ENCODE measurements around the gene IGF1. TPM values are rescaled to one million over a fixed set of nuclear protein-coding genes. Genes with fewer than 3 reads are reported as not detected.
A peak's percentile ranks its signal among the peaks of the same experiment; 100 is the strongest.

IGF1 gene
- polyA plus RNA-seq, 4 donors, result 4.5 to 10.0 (median 8.0) TPM; not detected in 1

- Histone ChIP-seq H3K36me3 (ENCODE audit: control insufficient read depth in 3 of 3, insufficient read depth in 2 of 3, low read depth in 1 of 3, low read length in 3 of 3) (no peaks in the 10 kb centered on the region), H3K9me3 (ENCODE audit: control insufficient read depth in 2 of 2, insufficient read depth in 1 of 2, low read depth in 1 of 2, low read length in 1 of 2) (no peaks in the 10 kb centered on the region), H3K27me3 (ENCODE audit: control insufficient read depth in 3 of 3, insufficient read depth in 3 of 3, low read length in 3 of 3) (no peaks in the 10 kb centered on the region), H3K4me1 (ENCODE audit: control insufficient read depth in 3 of 3, insufficient read depth in 2 of 3, low read depth in 1 of 3, low read length in 2 of 3) (no peaks in the 10 kb centered on the region), H3K27ac (ENCODE audit: low read depth in 1 of 3, low read length in 2 of 3) (no peak overlapping the region), H3K4me3 (ENCODE audit: low read depth in 1 of 3, low read length in 3 of 3) (no peak overlapping the region)
- WGBS, 3 donors, result 57 to 67% (median 66%) methylated on average over 4 of the region's 4 CpGs
- DNase-seq (no peak), FAIRE-seq (no peak)
Measured at GRCh38 chr12:102408487-102409297, 71.7 kb downstream of the IGF1 start.

- no peaks in the 10 kb centered on the region for H3K36me3 ChIP-seq (ENCODE audit: control insufficient read depth in 3 of 3, insufficient read depth in 2 of 3, low read depth in 1 of 3, low read length in 3 of 3)
- no peak overlapping the region for H3K27ac ChIP-seq (ENCODE audit: low read depth in 1 of 3, low read length in 2 of 3)
- FAIRE-seq, result no peak
- no peak for DNase-seq
- H3K4me1 ChIP-seq (ENCODE audit: control insufficient read depth in 3 of 3, insufficient read depth in 2 of 3, low read depth in 1 of 3, low read length in 2 of 3), result no peaks in the 10 kb centered on the region
- H3K9me3 ChIP-seq (ENCODE audit: control insufficient read depth in 2 of 2, insufficient read depth in 1 of 2, low read depth in 1 of 2, low read length in 1 of 2), result no peaks in the 10 kb centered on the region
- 74 to 86% (median 79%) methylated on average over 3 of the region's 3 CpGs for WGBS, 3 donors
- no peak overlapping the region for H3K4me3 ChIP-seq (ENCODE audit: low read depth in 1 of 3, low read length in 3 of 3)
- no peaks in the 10 kb centered on the region for H3K27me3 ChIP-seq (ENCODE audit: control insufficient read depth in 3 of 3, insufficient read depth in 3 of 3, low read length in 3 of 3)
Measured at GRCh38 chr12:102407776-102408486, 72.4 kb downstream of the IGF1 start.

- DNase-seq (peak in 1 of 2 donors; percentile 10), FAIRE-seq (no peak)
- H3K27ac ChIP-seq (ENCODE audit: low read depth in 1 of 3, low read length in 2 of 3), result no peak overlapping the region
- H3K36me3 ChIP-seq (ENCODE audit: control insufficient read depth in 3 of 3, insufficient read depth in 2 of 3, low read depth in 1 of 3, low read length in 3 of 3), result no peaks in the 10 kb centered on the region
- WGBS, 3 donors, result 43 to 49% (median 48%) methylated on average over 7 of the region's 7 CpGs
- no peaks in the 10 kb centered on the region for H3K9me3 ChIP-seq (ENCODE audit: control insufficient read depth in 2 of 2, insufficient read depth in 1 of 2, low read depth in 1 of 2, low read length in 1 of 2)
- no peak overlapping the region for H3K4me3 ChIP-seq (ENCODE audit: low read depth in 1 of 3, low read length in 3 of 3)
- no peaks in the 10 kb centered on the region for H3K27me3 ChIP-seq (ENCODE audit: control insufficient read depth in 3 of 3, insufficient read depth in 3 of 3, low read length in 3 of 3)
- no peaks in the 10 kb centered on the region for H3K4me1 ChIP-seq (ENCODE audit: control insufficient read depth in 3 of 3, insufficient read depth in 2 of 3, low read depth in 1 of 3, low read length in 2 of 3)
Measured at GRCh38 chr12:102406033-102406584, 74.3 kb downstream of the IGF1 start.

GRCh38 chr12:102401087-102401486 is 79.3 kb downstream of the IGF1 start:
- no peak overlapping the region for H3K27ac ChIP-seq (ENCODE audit: low read depth in 1 of 3, low read length in 2 of 3)
- 78 to 83% (median 79%) methylated on average over 2 of the region's 2 CpGs for WGBS, 3 donors
- no peaks in the 10 kb centered on the region for H3K9me3 ChIP-seq (ENCODE audit: control insufficient read depth in 2 of 2, insufficient read depth in 1 of 2, low read depth in 1 of 2, low read length in 1 of 2)
- DNase-seq, result no peak
- no peaks in the 10 kb centered on the region for H3K27me3 ChIP-seq (ENCODE audit: control insufficient read depth in 3 of 3, insufficient read depth in 3 of 3, low read length in 3 of 3)
- H3K4me1 ChIP-seq (ENCODE audit: control insufficient read depth in 3 of 3, insufficient read depth in 2 of 3, low read depth in 1 of 3, low read length in 2 of 3), result no peaks in the 10 kb centered on the region
- no peak overlapping the region for H3K4me3 ChIP-seq (ENCODE audit: low read depth in 1 of 3, low read length in 3 of 3)
- no peaks in the 10 kb centered on the region for H3K36me3 ChIP-seq (ENCODE audit: control insufficient read depth in 3 of 3, insufficient read depth in 2 of 3, low read depth in 1 of 3, low read length in 3 of 3)
- no peak for FAIRE-seq

GRCh38 chr12:102399653-102400052 is 80.7 kb downstream of the IGF1 start:
- H3K27ac ChIP-seq (ENCODE audit: low read depth in 1 of 3, low read length in 2 of 3), result no peak overlapping the region

GRCh38 chr12:102396276-102396675 is 84.1 kb downstream of the IGF1 start:
- no peaks in the 10 kb centered on the region for H3K36me3 ChIP-seq (ENCODE audit: control insufficient read depth in 3 of 3, insufficient read depth in 2 of 3, low read depth in 1 of 3, low read length in 3 of 3)
- no peak for FAIRE-seq
- no peaks in the 10 kb centered on the region for H3K27me3 ChIP-seq (ENCODE audit: control insufficient read depth in 3 of 3, insufficient read depth in 3 of 3, low read length in 3 of 3)
- H3K4me3 ChIP-seq (ENCODE audit: low read depth in 1 of 3, low read length in 3 of 3), result no peak overlapping the region
- 46 to 64% (median 55%) methylated on average over 2 of the region's 2 CpGs for WGBS, 3 donors
- H3K4me1 ChIP-seq (ENCODE audit: control insufficient read depth in 3 of 3, insufficient read depth in 2 of 3, low read depth in 1 of 3, low read length in 2 of 3), result no peaks in the 10 kb centered on the region
- no peaks in the 10 kb centered on the region for H3K9me3 ChIP-seq (ENCODE audit: control insufficient read depth in 2 of 2, insufficient read depth in 1 of 2, low read depth in 1 of 2, low read length in 1 of 2)
- no peak overlapping the region for H3K27ac ChIP-seq (ENCODE audit: low read depth in 1 of 3, low read length in 2 of 3)
- no peak for DNase-seq

More at GRCh38 chr12:102399653-102400052, 80.7 kb downstream of the IGF1 start:
- FAIRE-seq (no peak), DNase-seq (no peak)
- Histone ChIP-seq H3K27me3 (ENCODE audit: control insufficient read depth in 3 of 3, insufficient read depth in 3 of 3, low read length in 3 of 3) (no peaks in the 10 kb centered on the region), H3K4me1 (ENCODE audit: control insufficient read depth in 3 of 3, insufficient read depth in 2 of 3, low read depth in 1 of 3, low read length in 2 of 3) (no peaks in the 10 kb centered on the region), H3K36me3 (ENCODE audit: control insufficient read depth in 3 of 3, insufficient read depth in 2 of 3, low read depth in 1 of 3, low read length in 3 of 3) (no peaks in the 10 kb centered on the region), H3K9me3 (ENCODE audit: control insufficient read depth in 2 of 2, insufficient read depth in 1 of 2, low read depth in 1 of 2, low read length in 1 of 2) (no peaks in the 10 kb centered on the region), H3K4me3 (ENCODE audit: low read depth in 1 of 3, low read length in 3 of 3) (no peak overlapping the region)
- 79 to 88% (median 85%) methylated on average over 1 of the region's 1 CpG for WGBS, 3 donors

GRCh38 chr12:102394200-102394599 is 86.2 kb downstream of the IGF1 start:
- FAIRE-seq, result no peak
- no peaks in the 10 kb centered on the region for H3K9me3 ChIP-seq (ENCODE audit: control insufficient read depth in 2 of 2, insufficient read depth in 1 of 2, low read depth in 1 of 2, low read length in 1 of 2)

GRCh38 chr12:102390068-102390467 is 90.3 kb downstream of the IGF1 start:
- H3K27ac ChIP-seq (ENCODE audit: low read depth in 1 of 3, low read length in 2 of 3), result no peak overlapping the region
- H3K27me3 ChIP-seq (ENCODE audit: control insufficient read depth in 3 of 3, insufficient read depth in 3 of 3, low read length in 3 of 3), result no peaks in the 10 kb centered on the region
- no peaks in the 10 kb centered on the region for H3K36me3 ChIP-seq (ENCODE audit: control insufficient read depth in 3 of 3, insufficient read depth in 2 of 3, low read depth in 1 of 3, low read length in 3 of 3)
- peaks cover 0 to 1% of the 10 kb centered on the region in 2 donors for H3K9me3 ChIP-seq (ENCODE audit: control insufficient read depth in 2 of 2, insufficient read depth in 1 of 2, low read depth in 1 of 2, low read length in 1 of 2)
- no peaks in the 10 kb centered on the region for H3K4me1 ChIP-seq (ENCODE audit: control insufficient read depth in 3 of 3, insufficient read depth in 2 of 3, low read depth in 1 of 3, low read length in 2 of 3)
- DNase-seq (no peak), FAIRE-seq (no peak)
- 83 to 85% (median 84%) methylated on average over 4 of the region's 4 CpGs for WGBS, 3 donors
- no peak overlapping the region for H3K4me3 ChIP-seq (ENCODE audit: low read depth in 1 of 3, low read length in 3 of 3)

More at GRCh38 chr12:102394200-102394599, 86.2 kb downstream of the IGF1 start:
- no peak for DNase-seq
- WGBS, 3 donors, result 26 to 53% (median 30%) methylated on average over 1 of the region's 1 CpG
- Histone ChIP-seq H3K36me3 (ENCODE audit: control insufficient read depth in 3 of 3, insufficient read depth in 2 of 3, low read depth in 1 of 3, low read length in 3 of 3) (no peaks in the 10 kb centered on the region), H3K27me3 (ENCODE audit: control insufficient read depth in 3 of 3, insufficient read depth in 3 of 3, low read length in 3 of 3) (no peaks in the 10 kb centered on the region), H3K4me3 (ENCODE audit: low read depth in 1 of 3, low read length in 3 of 3) (no peak overlapping the region), H3K27ac (ENCODE audit: low read depth in 1 of 3, low read length in 2 of 3) (no peak overlapping the region), H3K4me1 (ENCODE audit: control insufficient read depth in 3 of 3, insufficient read depth in 2 of 3, low read depth in 1 of 3, low read length in 2 of 3) (no peaks in the 10 kb centered on the region)

All from small intestine (tissue), 7 donors.